SH-SY5Y (cell line): ENCODE results near the gene NFKBIL1.

Experiments used
- GATA2 ChIP-seq: IDR thresholded peaks from 2 replicates; pipeline ENCODE4 v1.6.1; 2011; ENCODE audit warnings: mild to moderate bottlenecking, low read depth, low read length
- GATA3 ChIP-seq: IDR thresholded peaks from 2 replicates; pipeline ENCODE4 v1.6.1; 2011; ENCODE audit warnings: low read depth, mild to moderate bottlenecking, low read length, moderate library complexity

NFKBIL1 gene

DNA sequence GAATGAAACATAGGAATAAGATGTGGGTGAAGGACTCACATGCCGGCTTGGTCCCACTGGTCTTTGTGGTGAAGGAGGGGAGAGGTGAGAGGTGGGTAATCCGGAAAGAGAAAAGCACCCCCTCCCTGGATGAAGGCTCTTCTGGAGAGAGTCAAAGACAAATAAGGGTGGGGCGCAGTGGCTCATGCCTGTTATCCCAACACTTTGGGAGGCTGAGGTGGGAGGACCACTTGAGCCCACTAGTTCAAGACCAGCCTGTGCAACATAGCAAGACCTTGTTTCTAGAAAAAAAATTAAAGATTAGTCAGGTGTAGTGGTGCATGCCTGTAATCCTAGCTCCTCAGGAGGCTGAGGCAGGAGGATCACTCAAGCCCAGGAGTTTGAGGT lies 31.7 kb downstream of the NFKBIL1 start:
- no peak for TF ChIP-seq GATA3
- no peak for TF ChIP-seq GATA2

DNA sequence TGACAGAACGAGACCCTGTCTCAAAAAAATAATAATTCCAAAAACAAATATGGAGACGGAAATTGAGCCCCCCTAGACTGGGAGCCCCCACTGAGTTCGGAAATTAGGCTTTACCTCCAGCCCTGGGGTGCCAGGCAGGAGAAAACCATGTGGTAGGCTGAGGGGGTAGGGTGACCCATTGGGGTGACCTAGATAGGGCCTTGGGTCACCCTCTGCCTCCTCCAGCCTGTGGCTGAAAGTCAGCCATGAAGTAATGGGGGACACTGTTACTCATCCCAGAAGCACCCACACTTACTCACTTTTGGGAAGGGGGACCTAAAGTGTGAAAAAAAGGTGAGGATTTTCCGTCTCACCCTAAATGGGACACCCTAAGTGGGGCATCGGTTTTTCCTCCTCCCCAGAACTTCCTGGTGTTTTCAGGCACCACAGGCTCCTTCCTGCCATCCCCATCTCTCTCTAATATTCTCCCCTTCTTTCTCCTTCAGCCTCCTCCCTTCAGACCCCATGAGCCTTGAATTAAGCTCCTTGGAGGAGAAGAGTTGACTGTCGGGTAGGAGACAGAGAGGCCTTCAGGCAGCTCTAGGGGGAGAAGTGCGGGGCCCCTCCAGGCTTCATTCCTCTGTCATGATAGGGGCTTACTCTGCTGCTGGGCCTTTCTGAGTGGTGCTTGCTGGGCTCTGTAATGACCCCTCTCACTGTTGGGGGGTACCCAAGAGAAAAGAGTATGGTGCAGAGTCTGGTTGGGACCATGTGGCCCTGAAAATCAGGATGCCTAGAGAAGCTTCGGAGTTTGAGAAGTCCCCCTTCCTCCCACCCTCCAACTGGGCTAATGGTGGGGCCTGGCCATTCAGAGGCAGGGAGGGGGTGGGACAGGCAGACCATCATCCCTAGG lies 32.4 kb downstream of the NFKBIL1 start:
- TF ChIP-seq GATA2 (no peak), GATA3 (no peak)

DNA sequence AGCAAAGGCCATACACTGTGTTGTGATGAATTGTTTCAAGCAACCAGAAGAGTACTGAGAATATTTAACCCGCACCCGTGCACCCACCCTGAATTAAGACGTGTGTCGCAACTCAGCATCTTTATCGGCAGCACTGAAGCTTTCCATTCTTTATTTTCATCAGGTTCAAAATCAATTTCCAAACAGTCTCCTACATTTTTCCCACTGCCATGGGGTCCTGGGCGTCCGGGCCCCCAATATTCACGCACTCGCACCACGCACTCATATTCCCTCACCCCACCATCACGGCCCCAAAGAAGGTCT lies 33.0 kb downstream of the NFKBIL1 start:
- TF ChIP-seq GATA2 = no peak
- no peak for TF ChIP-seq GATA3

DNA sequence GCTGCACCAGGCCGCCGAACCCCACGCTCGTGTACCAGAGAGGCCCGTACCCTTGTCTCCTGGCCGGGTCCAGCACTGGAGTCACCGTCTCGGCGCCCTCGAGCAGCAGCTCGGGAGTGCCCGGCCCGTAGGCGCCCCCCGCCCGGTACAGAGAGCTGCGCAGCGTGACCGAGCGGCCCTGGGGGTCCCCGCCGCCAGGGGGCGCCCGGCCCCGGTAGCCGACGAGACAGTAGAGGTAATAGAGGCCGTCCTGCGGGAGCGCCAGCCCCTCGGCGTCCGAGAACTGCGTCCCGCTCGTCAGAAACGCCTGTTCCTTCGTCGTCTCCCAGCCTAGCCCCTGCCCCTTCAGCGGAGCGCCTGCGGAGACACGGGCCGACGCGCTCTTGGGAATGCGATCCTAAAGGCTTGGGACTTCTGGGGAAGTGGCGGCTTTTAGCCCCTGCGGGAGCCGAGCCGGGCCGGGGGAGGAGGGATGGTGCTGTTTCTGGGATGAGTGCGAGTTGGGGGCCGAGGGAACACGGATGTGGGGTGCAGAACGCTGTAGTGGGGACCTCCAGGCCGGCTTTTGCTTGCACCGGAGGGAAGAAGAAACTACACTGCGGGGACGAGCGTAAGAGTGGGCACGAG lies 33.5 kb downstream of the NFKBIL1 start:
- TF ChIP-seq GATA3 = no peak
- TF ChIP-seq GATA2 = no peak

DNA sequence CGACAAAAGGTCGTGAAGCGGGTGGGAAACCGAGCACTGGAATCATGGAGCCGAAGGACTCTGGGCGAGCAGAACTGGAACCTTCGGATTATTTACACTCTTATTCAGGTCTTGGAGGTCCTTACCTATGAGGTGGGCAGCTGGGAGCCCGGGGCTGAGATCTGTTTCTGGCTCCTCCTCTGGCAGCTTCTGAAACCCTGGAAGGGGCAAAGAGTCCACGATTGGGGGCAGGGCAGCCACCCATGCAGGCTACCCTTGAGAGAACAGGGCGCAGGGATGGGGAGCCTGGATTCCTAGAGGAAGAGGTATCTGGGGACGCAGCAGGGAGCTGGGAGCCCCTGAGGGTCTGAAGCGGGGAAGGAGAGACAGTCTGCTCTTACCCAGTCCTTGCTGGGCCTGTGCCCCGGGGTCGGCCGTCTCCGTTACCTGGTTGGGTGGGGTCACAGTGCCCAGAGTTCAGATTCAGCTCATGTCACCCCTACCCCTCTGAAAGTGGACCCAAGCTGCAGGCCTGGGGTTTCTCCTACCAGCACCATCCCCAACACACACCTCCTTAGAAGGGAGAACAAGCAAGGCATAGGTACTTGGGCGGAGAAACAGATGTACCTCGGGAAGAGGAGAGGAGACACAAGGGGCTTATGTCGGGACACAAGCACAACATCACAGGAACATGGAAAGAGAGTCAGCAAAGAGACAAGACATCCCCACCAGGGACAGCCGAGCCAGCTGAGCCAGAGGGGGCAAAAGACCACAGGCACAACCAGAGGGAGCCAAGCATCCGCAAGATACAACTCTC lies 34.2 kb downstream of the NFKBIL1 start:
- TF ChIP-seq GATA3 = no peak
- no peak for TF ChIP-seq GATA2

DNA sequence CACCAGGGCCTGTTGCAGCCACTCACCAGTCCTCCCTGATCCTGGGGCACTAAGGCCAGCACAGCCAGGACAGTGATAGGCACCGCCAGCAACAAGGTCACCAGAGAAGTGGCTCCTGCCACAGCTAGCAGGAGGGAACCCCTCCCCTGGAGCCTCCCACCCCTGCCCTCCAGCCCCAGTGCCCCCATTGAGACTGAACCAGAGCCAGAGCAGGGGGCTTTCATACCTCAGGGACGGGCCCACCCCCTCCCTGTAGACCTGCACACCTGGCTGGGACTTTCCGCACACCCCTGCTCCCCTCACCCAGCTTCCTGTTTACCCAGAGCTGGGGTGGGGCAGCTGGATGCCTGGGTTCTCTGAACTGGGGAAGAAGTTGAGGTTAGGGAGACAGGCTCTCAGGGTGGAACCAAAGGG lies 34.8 kb downstream of the NFKBIL1 start, which contains the start of gene LTB:
Gene LTB, minus strand, starts transcription at position 195 of the 414 bp plus-strand sequence. Its CDS starts 7 bp downstream, at position 188.
- TF ChIP-seq GATA3 (no peak), GATA2 (no peak)

DNA sequence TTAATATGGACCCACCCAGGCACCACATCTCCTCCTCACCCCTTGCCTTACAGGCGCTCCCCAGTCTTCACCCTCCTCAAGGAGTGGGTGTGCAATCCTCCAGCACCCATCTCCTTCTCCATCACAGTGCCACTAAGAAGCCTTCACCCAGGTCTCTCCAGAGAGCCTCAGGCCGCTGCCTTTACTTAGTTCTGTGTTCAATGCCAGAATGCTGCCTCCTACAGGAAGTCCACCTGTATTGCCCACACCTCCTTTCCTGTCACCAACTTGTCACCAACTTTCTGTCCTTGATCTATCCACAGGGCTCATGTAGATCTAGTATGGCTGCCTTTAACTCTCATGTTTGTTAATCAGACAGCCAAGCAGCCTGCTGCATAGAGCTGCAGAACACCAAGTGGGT lies 38.1 kb downstream of the NFKBIL1 start:
- TF ChIP-seq GATA2 (no peak), GATA3 (no peak)

DNA sequence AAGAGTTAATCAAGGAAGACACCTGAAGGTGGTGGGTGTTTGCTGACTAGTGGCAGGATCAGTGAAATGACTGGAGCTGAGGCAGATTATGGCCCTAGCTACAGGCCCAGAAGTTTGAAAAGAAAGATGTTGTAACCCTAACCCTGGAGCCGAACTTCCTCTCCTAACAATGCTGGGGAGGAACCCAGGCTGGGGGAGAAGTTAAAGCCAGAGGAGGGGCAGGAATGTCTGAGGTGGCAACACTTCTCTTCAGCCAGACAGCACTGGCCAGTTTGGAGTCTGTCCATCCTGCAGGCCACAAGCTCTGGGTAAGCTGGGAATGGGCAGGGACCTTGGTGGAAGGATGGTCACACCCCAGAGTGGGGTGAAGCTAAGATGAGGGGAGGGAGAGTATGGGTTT lies 38.6 kb downstream of the NFKBIL1 start, which contains the start of gene LST1:
Gene LST1, plus strand, starts transcription at position 270 of the 400 bp plus-strand sequence. CDS start 1,023 bp downstream, outside the sequence.
- TF ChIP-seq GATA3 (no peak), GATA2 (no peak)

DNA sequence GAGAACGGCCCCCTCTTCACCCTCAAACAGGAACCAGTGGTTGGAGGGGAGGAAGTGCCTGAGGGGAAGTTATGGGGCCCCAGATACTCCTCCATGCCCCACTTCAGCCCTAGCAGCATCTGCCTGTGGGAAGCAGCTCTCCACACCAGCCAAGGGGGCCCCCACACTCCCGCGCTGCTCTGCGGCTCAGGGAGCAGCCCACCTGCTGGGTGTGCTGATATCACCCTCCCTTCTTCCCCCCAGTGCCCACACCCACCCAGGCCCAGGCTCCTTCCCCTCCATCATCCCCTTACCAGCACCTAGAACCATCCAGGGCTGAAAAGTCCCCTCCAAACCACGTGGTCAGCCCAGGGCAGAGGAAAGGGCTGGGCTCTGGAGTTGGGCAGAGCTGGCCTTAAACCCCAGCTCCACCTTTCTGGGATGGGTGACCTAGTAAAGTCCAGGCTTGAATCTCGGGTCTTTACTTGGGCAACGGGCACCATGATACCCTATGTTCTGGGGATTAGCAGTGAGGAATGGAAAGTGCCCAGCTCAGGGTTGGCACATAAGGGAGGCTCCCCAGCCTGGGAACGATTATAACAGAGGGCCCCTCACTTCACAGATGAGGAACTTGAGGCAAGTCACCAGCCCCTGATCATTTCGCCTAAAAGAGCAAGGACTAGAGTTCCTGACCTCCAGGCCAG lies 39.3 kb downstream of the NFKBIL1 start:
- no peak for TF ChIP-seq GATA2
- TF ChIP-seq GATA3 = no peak

DNA sequence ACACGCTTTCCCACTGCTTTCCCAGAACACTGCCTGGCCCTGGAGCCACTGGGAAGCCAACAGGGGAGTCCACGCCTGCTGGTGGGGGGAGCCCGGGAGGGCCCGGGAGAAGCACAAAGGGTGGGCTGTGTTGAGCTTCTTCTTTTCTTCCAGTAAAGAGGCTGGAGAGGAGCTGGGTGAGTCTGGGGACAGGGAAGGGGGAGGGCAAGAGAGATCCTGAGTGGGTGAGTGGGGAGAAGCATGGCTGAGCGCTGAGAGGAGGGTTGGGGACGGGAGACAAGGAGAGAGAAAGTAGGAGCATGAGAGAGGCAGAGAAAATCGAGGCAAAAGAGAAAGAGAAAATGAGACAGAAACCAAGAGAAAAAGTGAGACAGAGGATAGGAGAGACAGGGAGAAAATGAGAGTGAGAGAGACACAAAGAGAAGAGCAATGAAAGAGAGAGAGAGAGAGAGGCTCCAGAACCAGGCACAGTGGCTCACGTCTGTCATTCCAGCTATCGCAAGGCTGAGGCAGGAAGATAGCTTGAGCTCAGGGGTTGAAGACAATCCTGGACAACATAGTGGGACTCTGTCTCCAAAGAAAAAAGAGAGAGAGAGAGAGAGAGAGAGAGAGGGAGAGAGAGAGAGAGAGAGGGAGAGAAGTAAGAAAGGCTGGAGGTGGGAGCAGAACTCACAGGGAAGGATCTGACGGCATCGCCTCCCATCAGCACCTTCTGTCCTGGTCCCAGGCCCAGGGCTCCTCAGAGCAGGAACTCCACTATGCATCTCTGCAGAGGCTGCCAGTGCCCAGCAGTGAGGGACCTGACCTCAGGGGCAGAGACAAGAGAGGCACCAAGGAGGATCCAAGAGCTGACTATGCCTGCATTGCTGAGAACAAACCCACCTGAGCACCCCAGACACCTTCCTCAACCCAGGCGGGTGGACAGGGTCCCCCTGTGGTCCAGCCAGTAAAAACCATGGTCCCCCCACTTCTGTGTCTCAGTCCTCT lies 40.7 kb downstream of the NFKBIL1 start:
- TF ChIP-seq GATA2 = no peak
- TF ChIP-seq GATA3 = no peak

DNA sequence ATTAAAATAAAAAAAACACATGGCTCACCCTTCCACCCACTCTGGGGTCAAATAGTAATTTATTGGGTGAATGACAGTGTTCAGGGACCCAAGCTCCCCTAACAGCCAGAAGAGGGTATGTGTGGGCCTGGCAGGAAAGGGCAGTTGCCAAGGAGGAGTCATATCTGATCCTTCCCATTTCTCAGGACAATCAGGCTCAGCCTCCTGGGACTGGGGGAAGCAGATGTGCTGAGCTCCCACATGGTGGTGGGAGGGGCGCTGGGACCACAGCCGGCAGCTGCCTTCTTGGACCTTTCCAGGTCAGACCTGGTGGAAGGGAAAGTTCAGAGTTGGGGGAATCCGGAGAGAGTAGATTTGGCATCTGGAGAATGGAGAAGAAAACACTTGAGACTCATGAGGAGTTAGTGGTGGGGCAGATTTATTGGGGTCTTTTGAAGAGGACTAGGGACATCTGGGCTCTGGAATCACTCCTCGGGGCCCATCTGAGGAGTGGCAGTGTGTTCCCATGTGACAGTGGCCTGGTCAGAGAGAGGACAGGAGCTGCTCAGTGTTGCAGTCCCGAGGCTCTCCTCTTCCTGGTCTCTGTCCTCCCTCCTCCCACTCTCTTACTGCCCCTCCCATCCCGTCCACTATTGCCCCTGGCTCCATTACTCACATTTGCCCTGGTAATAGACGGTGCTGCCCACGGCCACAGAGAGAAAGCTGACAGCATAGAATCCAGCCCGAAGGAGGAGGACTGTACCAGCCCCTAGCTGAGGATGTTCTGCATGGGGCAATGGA lies 41.7 kb downstream of the NFKBIL1 start:
- TF ChIP-seq GATA3 (no peak), GATA2 (no peak)

DNA sequence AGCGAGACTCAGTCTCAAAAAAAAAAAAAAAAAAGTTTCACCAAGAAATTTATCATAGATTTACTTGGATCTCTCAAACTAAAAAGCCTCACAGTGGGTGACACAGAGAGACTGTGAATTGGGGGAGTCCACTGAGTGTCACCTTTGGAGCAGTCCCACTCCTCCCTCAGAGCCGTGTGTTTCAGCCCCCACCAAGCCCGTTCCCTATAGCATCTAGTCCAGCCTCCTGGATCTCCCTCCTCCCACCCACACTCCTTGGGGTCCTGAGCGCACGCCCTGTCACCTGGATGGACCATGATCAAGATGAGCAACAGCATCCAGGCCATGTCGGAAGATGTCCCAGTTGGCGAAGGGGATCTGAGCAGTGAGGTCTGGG lies 45.0 kb downstream of the NFKBIL1 start:
- TF ChIP-seq GATA2 = no peak
- TF ChIP-seq GATA3 = no peak
